DMS53 treated with DMSO at 0.1 percent for 48 hours (cell line): ENCODE measurements around the gene BMERB1.

Source experiments
- DNase-seq: peaks from one replicate; lab custom pipeline; 2025; ENCODE audit not compliant: unreplicated experiment; lab: John Stamatoyannopoulos, UW

The BMERB1 gene

GRCh38 chr16:15493466-15494180, 59.2 kb downstream of the BMERB1 start:
- no peak for DNase-seq

DNA sequence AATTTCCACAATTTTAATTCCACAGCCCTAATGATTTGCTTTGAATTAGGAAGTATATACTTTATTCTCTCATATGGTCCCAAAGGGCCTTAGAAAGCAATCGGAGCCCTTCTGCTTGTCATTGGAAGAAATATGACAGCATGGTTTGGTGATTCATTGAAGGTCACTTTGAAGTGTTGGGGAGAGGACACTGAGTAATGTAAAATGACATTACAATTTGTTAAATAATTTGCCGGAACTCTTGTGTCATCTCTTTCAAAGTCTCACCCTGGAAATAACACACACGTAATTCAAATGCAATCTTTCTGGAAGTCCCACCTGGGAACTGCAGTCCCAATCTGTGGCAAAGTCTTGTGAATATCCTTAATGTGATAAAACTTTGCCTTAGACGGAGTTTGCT, 59.8 kb downstream of the BMERB1 start:
- DNase-seq, result no peak

DNA sequence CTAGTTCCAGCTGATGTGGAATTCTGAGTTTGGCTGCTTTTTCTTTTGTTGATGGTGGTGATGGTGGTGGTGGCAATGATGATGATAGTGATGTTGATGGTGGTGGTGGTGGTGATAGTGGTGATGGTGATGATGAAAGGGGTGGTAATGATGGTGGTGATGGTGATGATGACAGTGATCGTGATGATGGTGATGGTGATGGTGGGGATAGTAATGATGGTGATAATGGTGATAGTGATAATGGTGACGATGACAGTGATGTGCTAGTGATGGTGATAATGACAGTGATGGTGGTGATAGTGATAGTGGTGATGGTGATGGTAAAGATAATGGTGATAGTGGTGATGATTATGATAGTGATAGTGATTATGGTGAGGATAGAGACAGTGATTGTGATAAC, 61.5 kb downstream of the BMERB1 start:
- DNase-seq, result no peak

- DNase-seq, result no peak
These were observed 64.2 kb downstream of the BMERB1 start for GRCh38 chr16:15498427-15499175.

- DNase-seq, result no peak
These were observed 67.8 kb downstream of the BMERB1 start for GRCh38 chr16:15502041-15502725.

DNA sequence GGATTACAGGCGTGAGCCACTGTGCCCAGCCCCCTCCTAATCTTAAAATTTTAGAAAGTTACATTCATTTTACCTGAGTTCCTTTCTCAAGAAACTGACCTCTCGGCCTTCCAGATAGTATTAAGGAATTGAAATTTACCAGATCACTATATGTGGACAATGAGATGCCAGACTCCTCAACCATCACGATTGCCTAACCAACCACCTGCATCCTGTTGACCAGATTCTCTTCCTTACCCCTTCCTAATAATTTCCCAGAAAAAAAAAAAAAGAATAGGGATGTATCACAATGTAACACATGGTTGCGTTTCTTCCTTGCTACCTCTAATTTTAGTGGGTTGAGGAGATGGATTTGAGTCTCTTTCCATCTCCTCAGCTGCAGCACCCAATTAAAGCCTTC, 72.1 kb downstream of the BMERB1 start:
- DNase-seq, result no peak

DNA sequence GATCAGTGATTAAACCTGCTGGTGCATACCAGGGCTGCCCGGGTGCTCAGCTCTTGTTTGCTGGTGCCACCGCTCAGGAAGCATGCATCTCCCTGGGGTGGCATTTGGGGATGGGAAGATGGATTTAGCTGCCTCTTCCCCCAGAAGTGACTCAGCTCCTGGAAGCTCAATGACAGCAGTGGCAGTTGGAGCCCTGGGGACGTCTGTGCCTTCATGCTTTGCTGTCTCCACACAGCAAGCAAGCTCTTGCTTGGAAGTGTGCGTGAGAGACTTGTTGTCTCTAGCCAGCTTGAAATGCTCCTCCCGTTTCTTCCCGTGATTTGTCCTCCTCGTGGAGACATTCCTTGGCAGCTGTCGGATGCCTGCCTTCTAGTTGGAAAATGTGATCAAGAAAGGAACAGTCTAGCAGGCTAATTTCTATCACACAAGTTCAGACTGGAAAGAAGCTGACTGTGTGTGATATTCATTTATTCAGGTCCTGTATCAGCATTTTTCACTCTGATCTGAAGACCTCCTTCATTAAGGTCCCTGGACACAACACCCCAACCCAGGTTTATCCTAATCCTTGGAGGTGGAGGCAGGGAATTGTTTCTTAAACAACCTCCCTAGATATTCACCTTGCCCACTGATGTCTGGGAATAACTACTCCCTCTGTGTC, 73.0 kb downstream of the BMERB1 start:
- no peak for DNase-seq

DNA sequence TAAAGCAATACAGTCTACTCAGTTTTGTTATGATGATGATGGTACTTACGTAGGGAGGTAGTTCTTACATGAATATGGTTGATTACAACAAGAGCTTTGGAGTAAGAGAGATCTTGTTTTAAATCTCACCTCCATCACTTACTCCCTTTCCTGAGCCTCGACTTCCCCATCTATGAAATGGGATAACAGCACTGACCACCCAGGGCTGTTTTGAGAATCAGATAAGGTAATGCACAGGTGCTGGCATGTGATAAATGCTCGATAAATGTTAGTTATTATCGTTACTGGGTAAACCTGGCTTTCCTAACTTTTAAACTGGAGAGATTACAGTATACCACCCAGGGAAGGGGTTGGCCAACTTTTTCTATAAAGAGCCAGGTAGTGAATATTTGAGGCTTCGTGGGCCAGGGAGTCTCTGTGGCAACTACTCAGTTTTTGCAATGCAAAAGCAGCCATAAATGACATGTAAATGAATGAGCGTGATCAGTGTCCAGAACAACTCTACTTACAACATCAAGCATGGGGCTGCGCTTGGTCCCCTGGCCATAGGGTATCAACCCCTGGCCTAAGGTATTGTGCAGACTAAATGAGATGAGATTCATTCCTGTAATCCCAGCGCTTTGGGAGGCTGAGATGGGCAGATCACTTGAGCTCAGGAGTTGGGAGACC, 73.7 kb downstream of the BMERB1 start:
- no peak for DNase-seq

DNA sequence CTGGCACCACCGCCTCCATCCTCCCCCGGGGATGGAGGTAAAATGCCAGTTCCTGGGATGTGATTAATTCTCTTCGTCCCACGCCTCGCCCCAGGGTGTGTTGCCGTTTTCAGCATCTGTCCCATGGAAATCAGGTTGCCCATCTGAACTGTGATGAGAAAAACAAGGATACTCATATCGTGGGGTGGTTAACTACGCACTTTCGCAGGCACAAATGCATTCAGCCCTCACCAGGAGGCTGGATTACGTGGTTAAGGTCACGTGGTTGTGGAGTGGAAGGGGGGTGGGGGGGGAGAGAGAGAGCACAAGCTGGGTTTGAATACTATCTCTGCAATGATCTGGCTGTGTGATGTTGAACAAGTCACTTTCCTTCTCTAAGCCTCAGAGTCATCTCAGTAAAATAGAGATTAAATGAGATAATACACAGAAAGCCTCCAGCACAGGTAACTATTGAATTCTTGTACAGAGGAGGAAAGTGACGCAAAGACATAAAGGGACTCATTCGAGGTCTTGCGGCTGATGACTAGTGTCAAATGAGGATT, 74.7 kb downstream of the BMERB1 start:
- DNase-seq, result no peak

GRCh38 chr16:15509593-15510535, 75.5 kb downstream of the BMERB1 start:
- DNase-seq, result no peak

DNA sequence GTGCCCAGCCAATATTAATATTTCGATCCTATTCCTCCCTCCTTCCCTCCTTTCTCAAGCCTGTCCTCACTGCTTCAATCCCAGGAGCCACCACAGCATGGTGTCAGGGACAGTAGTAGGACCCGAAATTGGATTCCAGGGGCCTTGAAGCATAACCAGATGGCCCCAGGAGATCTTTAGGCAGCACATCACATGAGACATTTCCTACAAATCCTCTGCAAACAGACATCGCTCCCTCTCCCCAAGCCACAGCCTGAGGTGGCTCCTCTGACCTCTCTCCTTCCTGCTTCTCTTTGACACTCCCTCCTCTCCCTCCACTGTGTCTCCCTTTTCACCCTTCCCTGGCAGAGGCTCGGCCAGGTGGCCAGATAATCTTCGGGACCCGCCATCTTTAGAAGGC, 76.6 kb downstream of the BMERB1 start:
- DNase-seq, result no peak

GRCh38 chr16:15511759-15512487, 77.5 kb downstream of the BMERB1 start:
- DNase-seq, result no peak

DNA sequence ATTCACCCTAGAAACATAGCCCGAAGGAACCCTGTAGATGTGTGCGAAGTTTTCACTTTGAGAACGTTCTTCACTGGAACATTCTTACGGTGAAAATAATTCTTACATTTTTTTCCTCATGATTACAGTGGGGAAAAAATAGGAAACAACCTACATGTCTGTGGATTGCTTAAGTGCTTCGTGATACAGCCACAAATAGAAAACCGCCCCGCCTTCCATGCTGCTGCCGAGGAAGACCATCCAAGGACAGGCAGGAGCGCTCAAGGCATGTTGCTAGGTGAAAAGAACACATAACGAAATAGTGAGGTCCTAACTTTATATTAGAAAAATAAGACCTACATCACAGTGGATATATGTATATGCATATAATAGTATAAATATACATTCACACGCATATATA, 78.8 kb downstream of the BMERB1 start:
- no peak for DNase-seq

- no peak for DNase-seq
These were observed 81.6 kb downstream of the BMERB1 start for GRCh38 chr16:15515992-15516391.

DNA sequence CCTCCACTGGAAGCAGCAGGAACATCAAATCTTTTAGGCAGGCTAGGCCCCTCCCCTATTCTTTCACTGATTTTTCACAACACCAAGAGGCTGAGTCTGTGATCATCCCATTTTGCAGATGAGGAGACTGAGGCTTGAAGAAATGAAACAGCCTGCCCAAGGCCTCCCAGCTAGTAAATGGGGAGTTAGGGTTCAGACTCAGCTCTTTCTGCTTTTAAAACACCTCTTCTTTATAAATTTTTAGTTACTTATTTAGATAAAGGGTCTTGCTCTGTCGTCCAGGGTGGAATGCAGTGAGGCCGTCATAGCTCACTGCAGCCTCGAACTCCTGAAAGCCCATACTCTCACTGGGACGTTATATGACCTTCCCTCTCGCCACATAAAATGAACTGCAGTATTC, 82.2 kb downstream of the BMERB1 start:
- no peak for DNase-seq

DNA sequence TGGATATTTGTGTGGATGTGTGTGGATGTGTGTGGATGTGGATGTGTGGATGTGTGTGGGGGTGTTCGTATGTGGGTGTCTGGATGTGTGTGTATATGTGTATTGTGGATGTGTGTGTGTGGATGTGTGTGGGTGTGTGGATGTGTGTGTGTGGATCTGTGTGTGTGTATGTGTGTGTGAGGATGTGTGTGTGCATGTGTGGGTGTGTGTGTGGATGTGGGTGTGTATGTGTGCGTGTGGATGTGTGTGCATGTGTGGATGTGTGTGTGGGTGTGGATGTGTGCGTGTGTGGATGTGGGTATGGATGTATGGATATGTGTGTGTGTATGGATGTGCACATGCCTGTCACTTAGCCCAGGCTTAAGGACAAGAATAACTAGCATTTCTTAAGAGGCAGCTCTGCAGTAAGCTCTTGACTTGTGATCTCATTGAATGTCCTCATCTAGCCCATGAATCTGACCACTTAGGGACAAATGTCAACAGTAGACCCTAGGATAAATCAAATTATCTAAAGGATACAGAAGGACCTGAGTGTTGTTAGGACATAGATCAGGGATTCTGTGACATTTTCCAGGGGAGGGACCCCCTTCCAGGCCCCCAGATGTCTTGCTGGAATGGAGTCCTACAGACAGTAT, 83.5 kb downstream of the BMERB1 start:
- DNase-seq, result no peak

DNA sequence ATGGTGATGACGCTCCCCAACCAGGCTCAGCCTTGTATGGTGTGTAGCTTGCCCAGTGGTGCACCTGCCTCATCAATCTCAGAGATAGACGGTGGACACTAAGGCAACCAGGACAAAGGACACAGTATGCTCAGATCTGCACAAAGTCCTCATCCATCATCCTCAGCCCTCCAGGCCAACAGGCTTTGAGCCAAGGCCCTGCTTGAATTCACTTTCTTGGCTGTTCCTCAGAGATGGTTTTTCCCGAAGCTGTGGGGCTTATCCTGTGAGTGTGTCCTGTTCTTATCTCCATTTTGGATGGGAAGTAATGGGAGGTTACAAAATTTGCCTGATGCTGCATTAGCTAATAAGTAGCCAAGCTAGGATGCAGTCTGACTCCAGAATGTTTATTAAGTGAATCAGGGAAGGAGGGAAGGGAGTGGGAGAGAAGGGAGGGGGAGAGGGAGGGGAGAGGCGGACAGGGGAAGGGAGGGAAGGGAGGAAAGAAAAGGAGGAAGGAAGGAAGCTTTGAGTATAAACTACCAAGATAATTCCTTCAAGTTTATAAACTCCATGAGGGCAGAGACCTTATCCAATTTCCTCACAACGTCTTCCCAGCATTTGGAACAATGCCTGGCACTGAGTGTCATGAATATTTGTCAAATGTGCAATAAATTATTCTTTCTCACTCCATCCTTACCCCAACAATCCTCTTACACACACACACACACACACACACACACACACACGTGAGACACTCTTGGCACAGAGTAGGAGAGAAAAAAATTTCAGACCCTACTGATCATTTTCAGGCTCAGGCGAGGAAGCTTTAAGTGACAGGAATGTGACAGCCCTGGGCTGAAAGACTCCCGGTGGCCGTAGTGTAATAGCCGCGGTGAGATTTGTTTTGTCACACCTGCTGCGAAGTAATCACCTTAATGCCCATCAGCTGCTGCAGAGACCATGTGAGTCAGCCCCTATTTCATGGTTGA, 84.3 kb downstream of the BMERB1 start:
- no peak for DNase-seq
